PC-3 (cell line): ENCODE measurements around the gene MAPKAPK3. TPM values are rescaled to one million over a fixed set of nuclear protein-coding genes. Genes with fewer than 3 reads are reported as not detected.

Experiments used
- ATAC-seq: fragments of 200-7000 bp; cut with Tn5 transposase; 2 replicates; pipeline ENCODE4 v1.9.1; 2020; ENCODE audit warnings: mild to moderate bottlenecking, moderate library complexity
- BruUV-seq: library from RNA; stranded (reverse); fragments of 400-500 nt; replicated peaks from 2 replicates; lab custom pipeline; 2021; lab: Mats Ljungman, UMichigan
- CTCF ChIA-PET: fragments of 300-600 bp; sonication (Branson Sonifier 250); formaldehyde crosslinking; loops from one replicate; lab custom pipeline; 2022; ENCODE audit warnings: antibody characterized with exemption; lab: Charles Lee
- POLR2A ChIA-PET: fragments of 300-600 bp; sonication (Branson Sonifier 250); formaldehyde crosslinking; loops from one replicate; lab custom pipeline; 2022; ENCODE audit warnings: antibody characterized with exemption; ENCODE audit not compliant: unreplicated experiment; lab: Charles Lee
- DNase-seq: peaks from one replicate; pipeline ENCODE4 v3.0.0-alpha.2; 2015
- H2AFZ ChIP-seq: fragments of 300-600 bp; sonication (generic); 2 replicates; pipeline ENCODE4 v1.6.0; 2016; ENCODE audit warnings: antibody characterized with exemption, low read length
- H3F3A ChIP-seq: fragments of 300-600 bp; sonication (generic); one replicate; pipeline ENCODE4 v1.6.0; 2017; ENCODE audit warnings: antibody characterized with exemption, low read length, control low read depth, mild to moderate bottlenecking; ENCODE audit not compliant: unreplicated experiment
- H3K27ac ChIP-seq: fragments of 300-600 bp; sonication (generic); 2 replicates; pipeline ENCODE4 v1.5.1; 2016; ENCODE audit warnings: mild to moderate bottlenecking, low read length
- H3K27me3 ChIP-seq: fragments of 300-600 bp; sonication (generic); 2 replicates; pipeline ENCODE4 v1.6.1; 2016; ENCODE audit warnings: low read length, mixed read lengths
- H3K36me3 ChIP-seq: fragments of 300-600 bp; sonication (generic); 2 replicates; pipeline ENCODE4 v1.6.1; 2016; ENCODE audit warnings: low read depth, mixed run types, low read length, mixed read lengths
- H3K4me1 ChIP-seq: fragments of 300-600 bp; sonication (generic); 2 replicates; pipeline ENCODE4 v1.5.1; 2016; ENCODE audit warnings: low read length; ENCODE audit not compliant: insufficient read depth
- H3K4me2 ChIP-seq: fragments of 300-600 bp; sonication (generic); 2 replicates; pipeline ENCODE4 v1.6.0; 2016; ENCODE audit warnings: low read length
- H3K4me3 ChIP-seq: fragments of 300-600 bp; sonication (generic); 2 replicates; pipeline ENCODE4 v1.5.1; 2016; ENCODE audit warnings: mild to moderate bottlenecking, low read length, mixed read lengths
- H3K79me2 ChIP-seq: fragments of 300-600 bp; sonication (generic); 2 replicates; pipeline ENCODE4 v1.6.1; 2017; ENCODE audit warnings: low read length, mixed read lengths
- H3K9ac ChIP-seq: fragments of 300-600 bp; sonication (generic); 2 replicates; pipeline ENCODE4 v1.6.0; 2016; ENCODE audit warnings: mild to moderate bottlenecking, low read length
- H3K9me2 ChIP-seq: fragments of 300-600 bp; sonication (generic); replicated peaks from 2 replicates; pipeline ENCODE4 v1.6.1; 2016; ENCODE audit warnings: mixed run types, low read length, mixed read lengths
- H3K9me3 ChIP-seq: fragments of 300-600 bp; sonication (generic); 2 replicates; pipeline ENCODE4 v1.6.1; 2016; ENCODE audit warnings: low read length, mixed read lengths
- H4K20me1 ChIP-seq: fragments of 300-600 bp; sonication (generic); 2 replicates; pipeline ENCODE4 v1.6.1; 2016; ENCODE audit warnings: low read length, mixed read lengths
- CTCF ChIP-seq: fragments of 300-600 bp; sonication (generic); conservative IDR thresholded peaks from 2 replicates; pipeline ENCODE4 v1.5.1; 2017; ENCODE audit warnings: antibody characterized with exemption, low read depth, mild to moderate bottlenecking, low read length
- EZH2 ChIP-seq: fragments of 300-600 bp; sonication (generic); IDR thresholded peaks from one replicate; pipeline ENCODE4 v1.6.1; 2017; ENCODE audit warnings: antibody characterized with exemption, mild to moderate bottlenecking, low read length; ENCODE audit not compliant: unreplicated experiment
- EZH2phosphoT487 ChIP-seq: fragments of 300-600 bp; sonication (generic); IDR thresholded peaks from 2 replicates; pipeline ENCODE4 v1.6.1; 2018; ENCODE audit warnings: mild to moderate bottlenecking, antibody characterized with exemption, low read length, borderline replicate concordance
- intact Hi-C: fragments of 100-400 bp; cut with micrococcal nuclease; formaldehyde crosslinking; loops from 2 replicates; pipeline ENCODE4 v1.9.0; 2023
- total RNA-seq: library from RNA; depleted of rRNA; stranded (reverse); fragments of >200 nt; gene quantifications from 2 replicates; pipeline ENCODE4 v1.2.3, GENCODE V29; 2014

Gene MAPKAPK3
- total RNA-seq, 1 experiment from 2014 or later: 142 TPM

GRCh38 chr3:50575372-50575771, 41.6 kb upstream of the MAPKAPK3 start:
- Histone ChIP-seq H3K79me2 (peaks cover under 1% of the 10 kb centered on the region), H3K9ac (no peak overlapping the region), H4K20me1 (no peaks in the 10 kb centered on the region), H3K27me3 (no peaks in the 10 kb centered on the region), H3K4me1 (peaks cover 3% of the 10 kb centered on the region; the same call in 1 of the 2 replicates), H3K9me2 (no peaks in the 10 kb centered on the region), H3K4me2 (no peak overlapping the region), H3K9me3 (no peaks in the 10 kb centered on the region), H2AFZ (no peak overlapping the region), H3K27ac (no peak overlapping the region), H3K4me3 (no peak overlapping the region), H3F3A (no peaks in the 10 kb centered on the region), H3K36me3 (peaks cover 3% of the 10 kb centered on the region; the same call in 1 of the 2 replicates)
- no TSS peak for BruUV-seq
- CTCF ChIA-PET: no interaction called here
- ATAC-seq (no peak; the same call in 1 of the 2 replicates), DNase-seq (no peak)
- intact Hi-C loops: no loop called here
- POLR2A ChIA-PET: no interaction called here
- TF ChIP-seq CTCF: no peak

GRCh38 chr3:50577348-50577747, 39.6 kb upstream of the MAPKAPK3 start:
- no peaks in the 10 kb centered on the region for H3K9me3 ChIP-seq
- H3K27me3 ChIP-seq: no peaks in the 10 kb centered on the region
- no peaks in the 10 kb centered on the region for H3K9me2 ChIP-seq
- no peak overlapping the region for H3K27ac ChIP-seq
- intact Hi-C loops: no loop called here
- no peak overlapping the region for H3K9ac ChIP-seq
- ChIA-PET POLR2A (no interaction called here), CTCF (no interaction called here)
- BruUV-seq: no TSS peak
- no peak for TF ChIP-seq CTCF
- no peak for TF ChIP-seq EZH2
- no peak for TF ChIP-seq EZH2phosphoT487
- peaks cover 3% of the 10 kb centered on the region; the same call in 1 of the 2 replicates for H3K36me3 ChIP-seq
- no peak for ATAC-seq
- H4K20me1 ChIP-seq: no peaks in the 10 kb centered on the region
- no peak for DNase-seq
- H3K79me2 ChIP-seq: no peaks in the 10 kb centered on the region
- H2AFZ ChIP-seq: no peak overlapping the region
- H3K4me2 ChIP-seq: no peak overlapping the region
- H3K4me3 ChIP-seq: no peak overlapping the region
- H3F3A ChIP-seq: no peaks in the 10 kb centered on the region
- H3K4me1 ChIP-seq: no peaks in the 10 kb centered on the region

GRCh38 chr3:50580683-50581458, 36.1 kb upstream of the MAPKAPK3 start:
- no peak for DNase-seq
- no peak overlapping the region for H3K27ac ChIP-seq
- no peaks in the 10 kb centered on the region; the same call in 1 of the 2 replicates for H3K36me3 ChIP-seq
- H3K79me2 ChIP-seq: no peaks in the 10 kb centered on the region
- H3K9me3 ChIP-seq: no peaks in the 10 kb centered on the region
- TF ChIP-seq EZH2 (no peak), CTCF (no peak), EZH2phosphoT487 (no peak)
- no peak overlapping the region for H3K9ac ChIP-seq
- H4K20me1 ChIP-seq: no peaks in the 10 kb centered on the region
- H3K27me3 ChIP-seq: no peaks in the 10 kb centered on the region
- no peaks in the 10 kb centered on the region for H3K4me1 ChIP-seq
- H3K4me3 ChIP-seq: no peak overlapping the region
- no peaks in the 10 kb centered on the region for H3F3A ChIP-seq
- intact Hi-C loops: no loop called here
- no peak overlapping the region for H2AFZ ChIP-seq
- BruUV-seq: no TSS peak
- H3K9me2 ChIP-seq: no peaks in the 10 kb centered on the region
- ChIA-PET CTCF (no interaction called here), POLR2A (no interaction called here)
- no peak; the same call in 1 of the 2 replicates for ATAC-seq
- no peak overlapping the region for H3K4me2 ChIP-seq
